Sigmoid colon (tissue), 7 donors: ENCODE data around the gene SYCE1. TPM values are rescaled to one million over a fixed set of nuclear protein-coding genes. Genes with fewer than 3 reads are reported as not detected.

Experiments used
- DNase-seq: peaks from one replicate; pipeline ENCODE4 v3.0.0-alpha.2; 2019
- H3K27ac ChIP-seq, 4 donors: fragments of 200-600 bp; sonication (generic); one replicate each; pipeline ENCODE4 v1.5.1; 2016 to 2019; ENCODE audit warnings: mild to moderate bottlenecking in 1 of 4
- H3K27me3 ChIP-seq, 3 donors: fragments of 200-600 bp; sonication (generic); one replicate each; pipeline ENCODE4 v1.5.1; 2019; ENCODE audit warnings: mild to moderate bottlenecking in 1 of 3
- H3K36me3 ChIP-seq, 4 donors: fragments of 200-600 bp; sonication (generic); one replicate each; pipeline ENCODE4 v1.5.1; 2016 to 2019
- H3K4me1 ChIP-seq, 4 donors: fragments of 200-600 bp; sonication (generic); one replicate each; pipeline ENCODE4 v1.5.1; 2017 to 2019
- H3K4me3 ChIP-seq, 4 donors: fragments of 200-600 bp; sonication (generic); one replicate each; pipeline ENCODE4 v1.5.1; 2017 to 2019; ENCODE audit warnings: mild to moderate bottlenecking in 2 of 4, moderate library complexity in 1 of 4
- H3K9me3 ChIP-seq, 4 donors: fragments of 200-600 bp in 3 of 4; sonication (generic) in 3 of 4; one replicate each; pipeline versions ENCODE4 v1.5.1 to v1.6.1; 2013 to 2019
- EP300 ChIP-seq, 4 donors: sonication (generic); formaldehyde crosslinking; IDR thresholded peaks; one replicate each; pipeline ENCODE4 v1.6.1; 2017; ENCODE audit warnings: antibody characterized with exemption in 4 of 4
- POLR2A ChIP-seq, 2 donors: fragments of 450-650 bp; IDR thresholded peaks; one replicate each; pipeline ENCODE4 v1.6.1; 2016; ENCODE audit warnings: antibody characterized with exemption in 2 of 2, mild to moderate bottlenecking in 2 of 2, moderate library complexity in 2 of 2
- POLR2AphosphoS5 ChIP-seq, 4 donors: sonication (generic); formaldehyde crosslinking; IDR thresholded peaks; one replicate each; pipeline ENCODE4 v1.6.1; 2017; ENCODE audit warnings: antibody characterized with exemption in 4 of 4
- WGBS, 2 donors: extraction: QIAGEN DNeasy Blood & Tissue Kit; methylation state at CpG; one replicate each; pipeline ENCODE4 v1.1.7; 2013; 5-methylcytosine and 5-hydroxymethylcytosine counted together
- intact Hi-C: fragments of 100-400 bp; cut with DNase I; formaldehyde crosslinking; loops from one replicate; pipeline ENCODE4 v1.15.1; 2023
- polyA plus RNA-seq, 3 donors: library from polyadenylated mRNA; stranded (reverse); fragments of 200-250 nt; gene quantifications; one replicate each; pipeline ENCODE4 v1.2.3, GENCODE V29; 2013
- total RNA-seq, 4 donors: library from RNA; depleted of rRNA; stranded (reverse); fragments of >200 nt; gene quantifications; one replicate each; pipeline ENCODE4 v1.1.0, GENCODE V29; 2016
- TF ChIP-seq, protein P1 (sequence below), 4 experiments: fragments of 450-650 bp in 3 of 4; fragments of 200-600 bp in 1 of 4; IDR thresholded peaks; one replicate each; pipeline ENCODE4 v1.5.1; 2016 to 2019; ENCODE audit warnings: antibody characterized with exemption in 4 of 4, mild to moderate bottlenecking in 3 of 4, moderate library complexity in 2 of 4
- donor health status: healthy with polysubstance abuse.
- donor health status: Bipolar disorder and iron deficiency.
- donor health status: healthy.

The SYCE1 gene
- total and polyA plus RNA-seq, 7 donors, result 0.15 to 6.1 (median 1.2) TPM; not detected in 4

DNA sequence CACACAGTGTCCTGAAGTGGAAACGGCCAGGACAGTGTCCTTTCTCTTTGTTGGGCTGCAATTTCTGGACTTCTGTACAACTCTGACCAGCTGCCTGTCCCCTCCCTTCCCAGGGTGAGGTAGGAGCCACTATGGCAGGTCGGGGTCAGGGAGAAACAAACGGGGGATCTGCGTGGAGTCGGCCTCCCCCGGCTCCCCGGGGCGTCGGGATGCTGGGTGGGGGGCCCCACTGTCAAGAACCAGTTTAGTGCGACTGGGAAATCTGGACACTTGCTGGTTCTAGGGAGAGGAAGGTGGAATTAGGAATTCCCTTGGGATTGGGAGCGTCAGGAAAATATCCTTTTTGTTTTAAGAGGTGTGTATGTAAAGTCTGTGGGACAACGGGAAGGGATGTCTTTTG is 567 bp downstream of the SYCE1 start:
- Histone ChIP-seq H3K4me1 (no peaks in the 10 kb centered on the region), H3K27me3 (peaks cover 0 to 26% (median 0%) of the 10 kb centered on the region in 3 donors), H3K9me3 (peaks cover 0 to 3% (median 0%) of the 10 kb centered on the region in 4 donors), H3K4me3 (peak overlapping the region in 1 of 4 donors; percentile 43), H3K36me3 (no peaks in the 10 kb centered on the region), H3K27ac (peak overlapping the region in 1 of 4 donors; percentile 72)
- TF ChIP-seq POLR2AphosphoS5 (IDR thresholded peaks at IDR 0.05), result no peak
- intact Hi-C loops, result no loop called here
- DNase-seq, result no peak
- 89 to 90% methylated on average over 12 of the region's 12 CpGs for WGBS, 2 donors

DNA sequence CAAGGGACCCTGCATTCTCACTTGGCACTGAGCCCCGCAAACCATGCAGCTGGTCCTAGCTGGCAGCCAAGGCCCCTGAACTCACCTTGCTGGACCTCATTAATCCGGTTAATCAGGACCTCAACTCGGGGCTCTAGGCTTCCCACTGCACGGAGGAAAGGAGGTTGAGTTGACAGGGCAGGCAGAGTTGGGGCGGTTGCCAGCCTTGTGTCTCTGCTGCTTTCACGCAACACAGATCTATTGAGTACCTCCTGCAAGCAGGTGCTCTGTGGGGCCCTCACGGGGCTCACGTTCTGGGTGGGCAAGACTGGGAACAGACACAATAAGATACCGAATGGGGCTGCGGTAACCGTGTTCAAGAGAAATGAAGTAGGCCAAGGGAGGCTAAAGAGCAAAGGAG is 6.2 kb downstream of the SYCE1 start:
- H3K27ac ChIP-seq, result no peak overlapping the region
- no peaks in the 10 kb centered on the region for H3K4me1 ChIP-seq
- intact Hi-C loops, result no loop called here
- WGBS, 2 donors, result 85 to 90% methylated on average over 11 of the region's 11 CpGs
- no peaks in the 10 kb centered on the region for H3K9me3 ChIP-seq
- no peak for DNase-seq
- no peaks in the 10 kb centered on the region for H3K36me3 ChIP-seq
- no peak overlapping the region for H3K4me3 ChIP-seq
- no peak for TF ChIP-seq EP300 (IDR thresholded peaks at IDR 0.05)
- TF ChIP-seq POLR2AphosphoS5 (IDR thresholded peaks at IDR 0.05), result no peak
- TF ChIP-seq POLR2A (IDR thresholded peaks at IDR 0.05), result no peak
- TF ChIP-seq, protein P1, sequence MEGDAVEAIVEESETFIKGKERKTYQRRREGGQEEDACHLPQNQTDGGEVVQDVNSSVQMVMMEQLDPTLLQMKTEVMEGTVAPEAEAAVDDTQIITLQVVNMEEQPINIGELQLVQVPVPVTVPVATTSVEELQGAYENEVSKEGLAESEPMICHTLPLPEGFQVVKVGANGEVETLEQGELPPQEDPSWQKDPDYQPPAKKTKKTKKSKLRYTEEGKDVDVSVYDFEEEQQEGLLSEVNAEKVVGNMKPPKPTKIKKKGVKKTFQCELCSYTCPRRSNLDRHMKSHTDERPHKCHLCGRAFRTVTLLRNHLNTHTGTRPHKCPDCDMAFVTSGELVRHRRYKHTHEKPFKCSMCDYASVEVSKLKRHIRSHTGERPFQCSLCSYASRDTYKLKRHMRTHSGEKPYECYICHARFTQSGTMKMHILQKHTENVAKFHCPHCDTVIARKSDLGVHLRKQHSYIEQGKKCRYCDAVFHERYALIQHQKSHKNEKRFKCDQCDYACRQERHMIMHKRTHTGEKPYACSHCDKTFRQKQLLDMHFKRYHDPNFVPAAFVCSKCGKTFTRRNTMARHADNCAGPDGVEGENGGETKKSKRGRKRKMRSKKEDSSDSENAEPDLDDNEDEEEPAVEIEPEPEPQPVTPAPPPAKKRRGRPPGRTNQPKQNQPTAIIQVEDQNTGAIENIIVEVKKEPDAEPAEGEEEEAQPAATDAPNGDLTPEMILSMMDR (IDR thresholded peaks at IDR 0.05), result no peak
- H3K27me3 ChIP-seq, result peaks cover 0 to 4% (median 0%) of the 10 kb centered on the region in 3 donors

DNA sequence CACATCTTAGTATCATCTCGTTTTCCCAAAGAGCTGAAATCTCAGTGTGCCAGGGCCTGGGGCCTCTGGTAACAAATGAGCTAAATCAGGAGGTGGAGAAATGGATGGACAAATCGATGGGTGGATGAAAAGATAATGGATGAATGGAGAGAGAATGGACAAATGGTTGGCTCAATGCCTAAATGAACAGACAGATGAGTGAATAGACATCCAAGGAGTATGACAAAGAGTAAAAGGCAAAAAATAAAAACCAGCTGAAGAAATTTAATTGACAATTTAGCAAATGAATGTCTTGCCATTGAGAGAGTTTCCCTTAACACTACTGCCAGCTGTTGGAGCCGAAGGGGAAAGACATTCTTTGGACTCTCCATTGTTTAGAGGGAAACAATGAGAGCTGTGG is 8.0 kb downstream of the SYCE1 start:
- H3K9me3 ChIP-seq, result no peaks in the 10 kb centered on the region
- H3K36me3 ChIP-seq, result no peaks in the 10 kb centered on the region
- no peak overlapping the region for H3K27ac ChIP-seq
- H3K4me1 ChIP-seq, result no peaks in the 10 kb centered on the region
- H3K4me3 ChIP-seq, result no peak overlapping the region
- intact Hi-C loops, result no loop called here
- H3K27me3 ChIP-seq, result peaks cover 0 to 4% (median 0%) of the 10 kb centered on the region in 3 donors
- no peak for DNase-seq
- TF ChIP-seq POLR2A (IDR thresholded peaks at IDR 0.05), result no peak
- TF ChIP-seq POLR2AphosphoS5 (IDR thresholded peaks at IDR 0.05), result no peak
- TF ChIP-seq, protein P1 (IDR thresholded peaks at IDR 0.05), result no peak
- no peak for TF ChIP-seq EP300 (IDR thresholded peaks at IDR 0.05)
- WGBS, 2 donors, result 37 to 56% methylated on average over 3 of the region's 3 CpGs

DNA sequence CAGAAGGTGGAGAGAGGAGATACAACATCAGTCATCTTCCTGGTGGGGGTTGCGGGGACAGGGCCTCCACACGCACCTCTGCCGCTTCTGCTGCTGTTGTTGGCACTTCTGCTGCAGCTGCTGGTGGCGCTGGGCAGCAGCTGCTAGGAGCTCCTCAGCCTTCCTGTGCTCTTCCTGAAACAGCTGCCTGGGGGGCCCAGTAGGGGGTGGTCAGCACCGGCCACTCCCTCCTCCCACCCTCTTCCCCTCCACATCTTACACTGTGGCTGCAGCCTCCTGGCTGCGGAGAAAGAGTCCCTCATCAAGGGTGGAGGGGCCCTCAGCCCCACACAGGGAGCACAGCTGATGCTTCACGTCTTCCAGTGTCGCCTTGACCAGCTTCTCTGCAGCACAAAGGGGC is 9.9 kb downstream of the SYCE1 start:
- TF ChIP-seq POLR2A (IDR thresholded peaks at IDR 0.05), result no peak
- TF ChIP-seq, protein P1 (IDR thresholded peaks at IDR 0.05), result no peak
- TF ChIP-seq EP300 (IDR thresholded peaks at IDR 0.05), result no peak
- TF ChIP-seq POLR2AphosphoS5 (IDR thresholded peaks at IDR 0.05), result no peak
- Histone ChIP-seq H3K36me3 (no peaks in the 10 kb centered on the region), H3K9me3 (no peaks in the 10 kb centered on the region), H3K27ac (no peak overlapping the region), H3K27me3 (peaks cover 0 to 4% (median 0%) of the 10 kb centered on the region in 3 donors), H3K4me1 (no peaks in the 10 kb centered on the region), H3K4me3 (no peak overlapping the region)
- 64 to 78% methylated on average over 8 of the region's 8 CpGs for WGBS, 2 donors
- intact Hi-C loops, result no loop called here
- no peak for DNase-seq

DNA sequence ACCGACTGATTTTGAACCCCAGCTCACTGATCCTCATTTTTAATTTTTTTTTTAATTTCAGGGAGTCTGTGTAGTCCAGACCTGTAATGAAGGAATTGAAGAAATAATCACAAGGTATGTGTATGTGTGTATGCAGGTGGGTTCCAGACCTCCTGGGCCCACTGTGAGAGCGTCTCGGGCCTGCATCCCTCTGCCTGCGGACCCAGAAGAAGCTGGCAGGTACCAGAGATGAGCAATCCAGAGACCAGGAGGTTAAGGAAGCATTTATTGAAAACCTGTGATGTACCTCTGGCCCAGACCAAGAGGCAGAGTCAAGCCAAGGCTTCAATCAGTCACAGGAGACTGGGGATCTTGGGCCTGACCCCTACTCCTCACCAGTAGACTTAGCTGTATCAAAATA is 10.8 kb downstream of the SYCE1 start:
- Histone ChIP-seq H3K27me3 (peaks cover 0 to 4% (median 0%) of the 10 kb centered on the region in 3 donors), H3K4me3 (no peak overlapping the region), H3K4me1 (no peaks in the 10 kb centered on the region), H3K36me3 (no peaks in the 10 kb centered on the region), H3K9me3 (peaks cover 0 to 2% (median 0%) of the 10 kb centered on the region in 4 donors), H3K27ac (no peak overlapping the region)
- intact Hi-C loops, result no loop called here
- DNase-seq, result no peak
- no peak for TF ChIP-seq EP300 (IDR thresholded peaks at IDR 0.05)
- TF ChIP-seq, protein P1 (IDR thresholded peaks at IDR 0.05), result no peak
- no peak for TF ChIP-seq POLR2AphosphoS5 (IDR thresholded peaks at IDR 0.05)
- no peak for TF ChIP-seq POLR2A (IDR thresholded peaks at IDR 0.05)
- 84 to 89% methylated on average over 4 of the region's 4 CpGs for WGBS, 2 donors
